Measurements from ENCODE around the gene TGIF2. TPM values are rescaled to one million over a fixed set of nuclear protein-coding genes. Genes with fewer than 3 reads are reported as not detected.
A peak's percentile ranks its signal among the peaks of the same experiment; 100 is the strongest.

The TGIF2 gene
- total and polyA plus RNA-seq, 2 of the 13 experiments (the other 11 are each of a cell fraction or from before 2014, with no cell fraction given) = 41.3 to 53.9 TPM

DNA sequence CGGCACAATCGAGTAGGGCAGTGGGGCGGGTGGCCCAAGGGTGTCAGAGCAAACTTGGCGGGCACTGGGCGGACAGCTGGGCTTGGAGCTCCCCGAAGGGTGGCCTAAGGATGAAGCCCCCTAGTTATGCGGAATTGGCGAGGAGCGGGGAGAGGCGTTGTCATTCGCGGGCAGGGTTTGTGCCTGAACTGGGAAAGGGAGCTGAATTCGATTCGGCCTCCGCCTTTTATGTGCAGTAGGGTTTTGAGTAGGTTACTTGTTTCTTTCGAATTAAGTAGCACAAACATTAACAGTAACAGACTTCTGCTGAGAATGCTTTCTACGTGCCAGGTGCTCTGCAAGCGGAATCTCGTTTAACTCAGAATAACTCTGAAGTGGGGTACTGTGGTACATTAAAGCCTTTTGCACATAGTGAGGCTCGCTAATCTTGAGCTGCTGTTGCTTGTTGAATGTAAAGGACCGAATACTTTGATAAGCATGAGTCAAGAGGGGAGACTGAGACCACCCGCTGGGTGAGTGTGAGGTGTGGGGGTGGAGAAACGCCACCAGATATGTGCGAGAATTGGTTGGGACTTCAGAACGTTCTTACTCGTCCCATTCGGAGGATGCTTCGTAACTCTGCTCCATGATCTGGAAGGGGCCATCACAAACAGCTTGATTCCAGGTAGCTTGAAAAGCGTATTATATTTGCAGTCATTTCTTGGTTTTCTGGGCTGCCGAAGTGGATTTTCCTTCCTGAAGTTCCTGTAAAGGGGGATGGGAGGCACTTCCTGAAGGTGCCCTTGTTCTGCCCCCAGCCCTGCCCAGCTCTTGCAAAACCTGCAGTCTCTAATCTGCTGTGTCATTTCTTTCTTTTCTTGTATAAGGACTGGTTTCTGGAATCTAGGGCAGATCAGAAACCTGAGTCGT, 33.0 kb downstream of the TGIF2 start (continued):
- TF ChIP-seq, protein P1, sequence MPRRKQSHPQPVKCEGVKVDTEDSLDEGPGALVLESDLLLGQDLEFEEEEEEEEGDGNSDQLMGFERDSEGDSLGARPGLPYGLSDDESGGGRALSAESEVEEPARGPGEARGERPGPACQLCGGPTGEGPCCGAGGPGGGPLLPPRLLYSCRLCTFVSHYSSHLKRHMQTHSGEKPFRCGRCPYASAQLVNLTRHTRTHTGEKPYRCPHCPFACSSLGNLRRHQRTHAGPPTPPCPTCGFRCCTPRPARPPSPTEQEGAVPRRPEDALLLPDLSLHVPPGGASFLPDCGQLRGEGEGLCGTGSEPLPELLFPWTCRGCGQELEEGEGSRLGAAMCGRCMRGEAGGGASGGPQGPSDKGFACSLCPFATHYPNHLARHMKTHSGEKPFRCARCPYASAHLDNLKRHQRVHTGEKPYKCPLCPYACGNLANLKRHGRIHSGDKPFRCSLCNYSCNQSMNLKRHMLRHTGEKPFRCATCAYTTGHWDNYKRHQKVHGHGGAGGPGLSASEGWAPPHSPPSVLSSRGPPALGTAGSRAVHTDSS (CRISPR knock-in tag; conservative IDR thresholded peaks at IDR 0.05) = no peak
- TF ChIP-seq, protein P2, sequence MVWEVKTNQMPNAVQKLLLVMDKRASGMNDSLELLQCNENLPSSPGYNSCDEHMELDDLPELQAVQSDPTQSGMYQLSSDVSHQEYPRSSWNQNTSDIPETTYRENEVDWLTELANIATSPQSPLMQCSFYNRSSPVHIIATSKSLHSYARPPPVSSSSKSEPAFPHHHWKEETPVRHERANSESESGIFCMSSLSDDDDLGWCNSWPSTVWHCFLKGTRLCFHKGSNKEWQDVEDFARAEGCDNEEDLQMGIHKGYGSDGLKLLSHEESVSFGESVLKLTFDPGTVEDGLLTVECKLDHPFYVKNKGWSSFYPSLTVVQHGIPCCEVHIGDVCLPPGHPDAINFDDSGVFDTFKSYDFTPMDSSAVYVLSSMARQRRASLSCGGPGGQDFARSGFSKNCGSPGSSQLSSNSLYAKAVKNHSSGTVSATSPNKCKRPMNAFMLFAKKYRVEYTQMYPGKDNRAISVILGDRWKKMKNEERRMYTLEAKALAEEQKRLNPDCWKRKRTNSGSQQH (CRISPR knock-in tag; IDR thresholded peaks at IDR 0.05; ENCODE audit: low read depth) = 0 out of 2 replicates have a peak, but pooled peaks have one; percentile 31
- TF ChIP-seq ZNF629 (CRISPR knock-in tag; conservative IDR thresholded peaks at IDR 0.05) = no peak
- TF ChIP-seq BCL6 (CRISPR knock-in tag; IDR thresholded peaks at IDR 0.05) = 0 out of 2 replicates have a peak, but pooled peaks have one; percentile 13
- TF ChIP-seq, protein P3, sequence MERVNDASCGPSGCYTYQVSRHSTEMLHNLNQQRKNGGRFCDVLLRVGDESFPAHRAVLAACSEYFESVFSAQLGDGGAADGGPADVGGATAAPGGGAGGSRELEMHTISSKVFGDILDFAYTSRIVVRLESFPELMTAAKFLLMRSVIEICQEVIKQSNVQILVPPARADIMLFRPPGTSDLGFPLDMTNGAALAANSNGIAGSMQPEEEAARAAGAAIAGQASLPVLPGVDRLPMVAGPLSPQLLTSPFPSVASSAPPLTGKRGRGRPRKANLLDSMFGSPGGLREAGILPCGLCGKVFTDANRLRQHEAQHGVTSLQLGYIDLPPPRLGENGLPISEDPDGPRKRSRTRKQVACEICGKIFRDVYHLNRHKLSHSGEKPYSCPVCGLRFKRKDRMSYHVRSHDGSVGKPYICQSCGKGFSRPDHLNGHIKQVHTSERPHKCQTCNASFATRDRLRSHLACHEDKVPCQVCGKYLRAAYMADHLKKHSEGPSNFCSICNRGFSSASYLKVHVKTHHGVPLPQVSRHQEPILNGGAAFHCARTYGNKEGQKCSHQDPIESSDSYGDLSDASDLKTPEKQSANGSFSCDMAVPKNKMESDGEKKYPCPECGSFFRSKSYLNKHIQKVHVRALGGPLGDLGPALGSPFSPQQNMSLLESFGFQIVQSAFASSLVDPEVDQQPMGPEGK (CRISPR knock-in tag; IDR thresholded peaks at IDR 0.05) = peak; percentile 77; the same call in 1 of the 2 replicates
- TF ChIP-seq DMAP1 (CRISPR knock-in tag; IDR thresholded peaks at IDR 0.05) = peak; percentile 67
- TF ChIP-seq, protein P4, sequence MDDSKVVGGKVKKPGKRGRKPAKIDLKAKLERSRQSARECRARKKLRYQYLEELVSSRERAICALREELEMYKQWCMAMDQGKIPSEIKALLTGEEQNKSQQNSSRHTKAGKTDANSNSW (CRISPR knock-in tag; IDR thresholded peaks at IDR 0.05; ENCODE audit: borderline replicate concordance) = no peak; the same call in 1 of the 2 replicates
- no peak for TF ChIP-seq ZFP1 (CRISPR knock-in tag; IDR thresholded peaks at IDR 0.05)
- TF ChIP-seq ADNP (CRISPR knock-in tag; IDR thresholded peaks at IDR 0.05) = no peak
- TF ChIP-seq, protein P5, sequence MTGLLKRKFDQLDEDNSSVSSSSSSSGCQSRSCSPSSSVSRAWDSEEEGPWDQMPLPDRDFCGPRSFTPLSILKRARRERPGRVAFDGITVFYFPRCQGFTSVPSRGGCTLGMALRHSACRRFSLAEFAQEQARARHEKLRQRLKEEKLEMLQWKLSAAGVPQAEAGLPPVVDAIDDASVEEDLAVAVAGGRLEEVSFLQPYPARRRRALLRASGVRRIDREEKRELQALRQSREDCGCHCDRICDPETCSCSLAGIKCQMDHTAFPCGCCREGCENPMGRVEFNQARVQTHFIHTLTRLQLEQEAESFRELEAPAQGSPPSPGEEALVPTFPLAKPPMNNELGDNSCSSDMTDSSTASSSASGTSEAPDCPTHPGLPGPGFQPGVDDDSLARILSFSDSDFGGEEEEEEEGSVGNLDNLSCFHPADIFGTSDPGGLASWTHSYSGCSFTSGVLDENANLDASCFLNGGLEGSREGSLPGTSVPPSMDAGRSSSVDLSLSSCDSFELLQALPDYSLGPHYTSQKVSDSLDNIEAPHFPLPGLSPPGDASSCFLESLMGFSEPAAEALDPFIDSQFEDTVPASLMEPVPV (CRISPR knock-in tag; IDR thresholded peaks at IDR 0.05) = no peak
- TF ChIP-seq, protein P6, sequence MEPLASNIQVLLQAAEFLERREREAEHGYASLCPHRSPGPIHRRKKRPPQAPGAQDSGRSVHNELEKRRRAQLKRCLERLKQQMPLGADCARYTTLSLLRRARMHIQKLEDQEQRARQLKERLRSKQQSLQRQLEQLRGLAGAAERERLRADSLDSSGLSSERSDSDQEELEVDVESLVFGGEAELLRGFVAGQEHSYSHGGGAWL (CRISPR knock-in tag; IDR thresholded peaks at IDR 0.05) = no peak
- no peak for TF ChIP-seq ZNF282 (IDR thresholded peaks at IDR 0.05; ENCODE audit: partially characterized antibody)
- TF ChIP-seq RXRB (CRISPR knock-in tag; IDR thresholded peaks at IDR 0.05; ENCODE audit: borderline replicate concordance) = peak; percentile 16; the same call in 1 of the 2 replicates
- TF ChIP-seq ZNF543 (CRISPR knock-in tag; IDR thresholded peaks at IDR 0.05) = 0 out of 2 replicates have a peak, but pooled peaks have one; percentile 24
- no peak for TF ChIP-seq ZNF879 (CRISPR knock-in tag; IDR thresholded peaks at IDR 0.05)
- no peak for TF ChIP-seq HNRNPUL1 (IDR thresholded peaks at IDR 0.05; ENCODE audit: low read depth, low read length)
- no peak for TF ChIP-seq XRCC5 (optimal IDR thresholded peaks at IDR 0.05; ENCODE audit: low read length)
- TF ChIP-seq, protein P7, sequence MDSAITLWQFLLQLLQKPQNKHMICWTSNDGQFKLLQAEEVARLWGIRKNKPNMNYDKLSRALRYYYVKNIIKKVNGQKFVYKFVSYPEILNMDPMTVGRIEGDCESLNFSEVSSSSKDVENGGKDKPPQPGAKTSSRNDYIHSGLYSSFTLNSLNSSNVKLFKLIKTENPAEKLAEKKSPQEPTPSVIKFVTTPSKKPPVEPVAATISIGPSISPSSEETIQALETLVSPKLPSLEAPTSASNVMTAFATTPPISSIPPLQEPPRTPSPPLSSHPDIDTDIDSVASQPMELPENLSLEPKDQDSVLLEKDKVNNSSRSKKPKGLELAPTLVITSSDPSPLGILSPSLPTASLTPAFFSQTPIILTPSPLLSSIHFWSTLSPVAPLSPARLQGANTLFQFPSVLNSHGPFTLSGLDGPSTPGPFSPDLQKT (CRISPR knock-in tag; IDR thresholded peaks at IDR 0.05; ENCODE audit: borderline replicate concordance) = no peak
- peak; percentile 82; the same call in 1 of the 2 replicates for TF ChIP-seq ELF3 (CRISPR knock-in tag; IDR thresholded peaks at IDR 0.05)
- no peak for TF ChIP-seq CHCHD3 (CRISPR knock-in tag; IDR thresholded peaks at IDR 0.05)
